IMR-90 (cell line): ENCODE measurements around the gene KDM3A. TPM values are rescaled to one million over a fixed set of nuclear protein-coding genes. Genes with fewer than 3 reads are reported as not detected.

Source experiments
- ATAC-seq: fragments of 200-7000 bp; cut with Tn5 transposase; 2 replicates; pipeline ENCODE4 v1.9.1; 2020; ENCODE audit warnings: low read depth, mild to moderate bottlenecking, moderate library complexity
- BruUV-seq: library from RNA; stranded (reverse); fragments of 400-500 nt; replicated peaks from 2 replicates; lab custom pipeline; 2021; lab: Mats Ljungman, UMichigan
- CTCF ChIA-PET: fragments of 300-600 bp; formaldehyde crosslinking; extraction: SDS; loops from one replicate; lab custom pipeline; 2021; ENCODE audit warnings: antibody characterized with exemption; lab: Yijun Ruan, JAX
- POLR2A ChIA-PET: fragments of 300-600 bp; sonication (Branson Sonifier 250); formaldehyde crosslinking; loops from one replicate; lab custom pipeline; 2022; ENCODE audit warnings: antibody characterized with exemption; ENCODE audit not compliant: unreplicated experiment; lab: Charles Lee
- DNase-seq: peaks from one replicate; pipeline ENCODE4 v3.0.0; 2013
- H2AFZ ChIP-seq: replicated peaks from 2 replicates; pipeline ENCODE3; 2013; ENCODE audit warnings: low read length, mild to moderate bottlenecking; ENCODE audit not compliant: poor library complexity
- H2AK5ac ChIP-seq: 2 replicates; pipeline ENCODE4 v1.6.1; 2013; ENCODE audit warnings: low read depth, low read length, inconsistent platforms
- H2AK9ac ChIP-seq: replicated peaks from 2 replicates; pipeline ENCODE3; 2013; ENCODE audit warnings: mild to moderate bottlenecking, low read depth, low read length, moderate library complexity; ENCODE audit not compliant: poor library complexity
- H2BK120ac ChIP-seq: 2 replicates; pipeline ENCODE4 v1.6.1; 2013; ENCODE audit warnings: low read depth, low read length, inconsistent platforms
- H2BK15ac ChIP-seq: 3 replicates; pipeline ENCODE4 v1.6.1; 2013; ENCODE audit warnings: low read depth, low read length, inconsistent platforms
- H2BK20ac ChIP-seq: 2 replicates; pipeline ENCODE4 v1.6.1; 2013; ENCODE audit warnings: low read depth, mild to moderate bottlenecking, inconsistent platforms, low read length, moderate library complexity
- H2BK5ac ChIP-seq: 2 replicates; pipeline ENCODE4 v1.6.1; 2013; ENCODE audit warnings: mild to moderate bottlenecking, low read depth, low read length, inconsistent platforms; ENCODE audit not compliant: poor library complexity, severe bottlenecking
- H3K14ac ChIP-seq: replicated peaks from 2 replicates; pipeline ENCODE4 v1.6.1; 2013; ENCODE audit warnings: low read depth, low read length, inconsistent platforms
- H3K18ac ChIP-seq: 2 replicates; pipeline ENCODE4 v1.6.1; 2013; ENCODE audit warnings: low read depth, low read length, control low read depth
- H3K23ac ChIP-seq: 2 replicates; pipeline ENCODE4 v1.6.1; 2013; ENCODE audit warnings: low read depth, low read length, inconsistent platforms
- H3K27ac ChIP-seq: 2 replicates; pipeline ENCODE4 v1.5.1; 2013; ENCODE audit warnings: mild to moderate bottlenecking, control low read depth, low read length; ENCODE audit not compliant: insufficient read depth
- H3K27me3 ChIP-seq: 2 replicates; pipeline ENCODE4 v1.6.1; 2013; ENCODE audit warnings: low read length; ENCODE audit not compliant: control insufficient read depth, insufficient read depth
- H3K36me3 ChIP-seq: 2 replicates; pipeline ENCODE4 v1.6.1; 2013; ENCODE audit warnings: low read length, mixed read lengths; ENCODE audit not compliant: control insufficient read depth, insufficient read depth
- H3K4ac ChIP-seq: 2 replicates; pipeline ENCODE4 v1.6.1; 2013; ENCODE audit warnings: low read depth, low read length, inconsistent platforms
- H3K4me1 ChIP-seq: 2 replicates; pipeline ENCODE4 v1.6.1; 2013; ENCODE audit warnings: low read length, mixed read lengths; ENCODE audit not compliant: control insufficient read depth, insufficient read depth
- H3K4me2 ChIP-seq: 2 replicates; pipeline ENCODE4 v1.6.1; 2013; ENCODE audit warnings: low read depth, mild to moderate bottlenecking, control low read depth, low read length, moderate library complexity
- H3K4me3 ChIP-seq: 2 replicates; pipeline ENCODE4 v1.5.1; 2013; ENCODE audit warnings: low read depth, mild to moderate bottlenecking, control low read depth, low read length, moderate library complexity; ENCODE audit not compliant: insufficient read depth
- H3K56ac ChIP-seq: 2 replicates; pipeline ENCODE4 v1.6.1; 2013; ENCODE audit warnings: low read length, inconsistent platforms; ENCODE audit not compliant: insufficient read depth; ENCODE audit errors: extremely low read depth
- H3K79me1 ChIP-seq, 2 experiments: 2 replicates each; pipeline ENCODE4 v1.6.1; 2013; ENCODE audit warnings: low read length in 2 of 2, inconsistent platforms in 1 of 2, low read depth in 1 of 2
- H3K9ac ChIP-seq: 2 replicates; pipeline ENCODE4 v1.6.1; 2013; ENCODE audit warnings: low read depth, low read length, control low read depth
- H3K9me1 ChIP-seq: 2 replicates; pipeline ENCODE4 v1.6.1; 2013; ENCODE audit warnings: low read length, inconsistent platforms; ENCODE audit not compliant: insufficient read depth
- H3K9me3 ChIP-seq: 2 replicates; pipeline ENCODE4 v1.6.1; 2013; ENCODE audit warnings: low read length; ENCODE audit not compliant: control insufficient read depth, insufficient read depth
- H4K20me1 ChIP-seq: 2 replicates; pipeline ENCODE4 v1.6.1; 2013; ENCODE audit warnings: low read length, inconsistent platforms; ENCODE audit not compliant: insufficient read depth
- H4K5ac ChIP-seq: 2 replicates; pipeline ENCODE4 v1.6.1; 2013; ENCODE audit warnings: mild to moderate bottlenecking, low read depth, low read length, control low read depth
- H4K8ac ChIP-seq, 2 experiments: 2 replicates each; pipeline ENCODE4 v1.6.1; 2013; ENCODE audit warnings: low read depth in 2 of 2, low read length in 2 of 2, control low read depth in 1 of 2, inconsistent platforms in 1 of 2
- H4K91ac ChIP-seq: 2 replicates; pipeline ENCODE4 v1.6.1; 2013; ENCODE audit warnings: low read depth, low read length, inconsistent platforms; ENCODE audit not compliant: insufficient read depth
- FOS ChIP-seq: fragments of 150-350 bp; IDR thresholded peaks from 2 replicates; pipeline ENCODE4 v1.6.1; 2016; ENCODE audit warnings: low read depth, low read length
- MXI1 ChIP-seq: IDR thresholded peaks from 2 replicates; pipeline ENCODE4 v1.6.1; 2012; ENCODE audit warnings: low read depth, mild to moderate bottlenecking, low read length, moderate library complexity, borderline replicate concordance
- RCOR1 ChIP-seq: IDR thresholded peaks from 2 replicates; pipeline ENCODE4 v1.6.1; 2012; ENCODE audit warnings: mild to moderate bottlenecking, low read length, improper control_type of control experiment; ENCODE audit not compliant: insufficient replicate concordance
- dilution Hi-C: fragments of 300-500 bp; cut with HindIII; formaldehyde crosslinking; loops from one replicate; pipeline ENCODE4 v1.14.3; 2018; ENCODE audit warnings: low sequenced_read_pairs; ENCODE audit not compliant: unreplicated experiment
- in situ Hi-C: fragments of 300-500 bp; cut with MboI; formaldehyde crosslinking; loops from 3 replicates; pipeline ENCODE4 v1.14.3; 2019; ENCODE audit warnings: low sequenced_read_pairs, inconsistent platforms, mixed read lengths
- intact Hi-C: fragments of 100-400 bp; cut with micrococcal nuclease; formaldehyde crosslinking; loops from 2 replicates; pipeline ENCODE4 v1.10.0; 2022
- polyA plus RNA-seq, 3 experiments: library from polyadenylated mRNA; depleted of rRNA; stranded (reverse); fragments of >200 nt; gene quantifications; 2 replicates each; pipeline ENCODE4 v1.2.3, GENCODE V29; 2012; ENCODE audit warnings: low replicate concordance in 1 of 3
- total RNA-seq: library from RNA; depleted of rRNA; stranded (reverse); fragments of >200 nt; gene quantifications from 2 replicates; pipeline ENCODE4 v1.2.3, GENCODE V29; 2012
- TF ChIP-seq, protein P1 (sequence below): fragments of 150-350 bp; IDR thresholded peaks from 2 replicates; pipeline ENCODE4 v1.6.1; 2016; ENCODE audit warnings: low read depth, mild to moderate bottlenecking, low read length, moderate library complexity, borderline replicate concordance

KDM3A gene
- total and polyA plus RNA-seq, 2 of the 4 experiments (the other 2 are of a cell fraction) = 24.8 to 33.3 TPM

DNA sequence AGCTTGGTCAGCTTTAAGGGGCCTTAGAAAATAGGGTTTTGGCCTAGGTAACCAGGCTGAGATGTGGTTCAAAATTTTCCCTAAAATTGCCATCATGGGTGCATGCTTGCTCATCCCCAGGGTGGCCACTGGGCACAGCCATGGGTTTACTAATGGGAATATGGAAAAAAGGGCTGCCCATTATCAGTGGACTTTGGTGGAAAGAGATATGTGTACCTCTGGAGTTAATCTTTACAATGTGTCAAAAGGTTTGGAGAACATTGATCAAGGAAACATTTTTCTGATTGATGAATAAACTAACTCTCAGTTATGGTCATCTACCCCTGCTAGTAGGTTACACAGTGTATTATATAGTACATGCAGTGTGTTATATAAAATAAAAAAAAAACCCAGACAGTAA lies 13.1 kb downstream of the KDM3A start:
- no peak for DNase-seq
- Histone ChIP-seq H2AK5ac (no peak overlapping the region), H2BK120ac (no peak overlapping the region), H3K27ac (no peak overlapping the region), H3K18ac (no peak overlapping the region), H3K4ac (no peak overlapping the region), H2AK9ac (no peak overlapping the region), H3K14ac (no peak overlapping the region), H3K27me3 (no peaks in the 10 kb centered on the region), H4K20me1 (peaks cover 24% of the 10 kb centered on the region), H3K4me3 (no peak overlapping the region), H2AFZ (no peak overlapping the region), H2BK15ac (no peak overlapping the region), H2BK20ac (no peak overlapping the region), H2BK5ac (no peak overlapping the region), H3K4me1 (no peaks in the 10 kb centered on the region), H3K56ac (no peak overlapping the region), H3K4me2 (no peak overlapping the region), H4K8ac (no peak overlapping the region), H3K23ac (no peak overlapping the region), H4K91ac (no peak overlapping the region), H3K9ac (no peak overlapping the region), H3K36me3 (peaks cover 49% of the 10 kb centered on the region), H3K9me3 (no peaks in the 10 kb centered on the region), H3K79me1 (peaks cover 28 to 43% of the 10 kb centered on the region in 2 experiments), H4K5ac (no peak overlapping the region), H3K9me1 (peaks cover 5% of the 10 kb centered on the region)
- ChIA-PET CTCF (interaction anchor here (0.6 kb wide), 1 partner anchor 51 kb away, joined by 5 read pairs; no protein-coding TSS in a partner anchor), POLR2A (no interaction called here)
- in situ Hi-C loops (no loop called here), dilution Hi-C loops (no loop called here), intact Hi-C loops (no loop called here)
- no peak for TF ChIP-seq RCOR1
- TF ChIP-seq MXI1 = no peak
- TF ChIP-seq, protein P1, sequence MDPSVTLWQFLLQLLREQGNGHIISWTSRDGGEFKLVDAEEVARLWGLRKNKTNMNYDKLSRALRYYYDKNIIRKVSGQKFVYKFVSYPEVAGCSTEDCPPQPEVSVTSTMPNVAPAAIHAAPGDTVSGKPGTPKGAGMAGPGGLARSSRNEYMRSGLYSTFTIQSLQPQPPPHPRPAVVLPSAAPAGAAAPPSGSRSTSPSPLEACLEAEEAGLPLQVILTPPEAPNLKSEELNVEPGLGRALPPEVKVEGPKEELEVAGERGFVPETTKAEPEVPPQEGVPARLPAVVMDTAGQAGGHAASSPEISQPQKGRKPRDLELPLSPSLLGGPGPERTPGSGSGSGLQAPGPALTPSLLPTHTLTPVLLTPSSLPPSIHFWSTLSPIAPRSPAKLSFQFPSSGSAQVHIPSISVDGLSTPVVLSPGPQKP = no peak
- TF ChIP-seq FOS = no peak
- no TSS peak for BruUV-seq
- no peak for ATAC-seq
